ENCODE results near the gene ZNF155. TPM values are rescaled to one million over a fixed set of nuclear protein-coding genes. Genes with fewer than 3 reads are reported as not detected.

The ZNF155 gene
- not detected for total RNA-seq

DNA sequence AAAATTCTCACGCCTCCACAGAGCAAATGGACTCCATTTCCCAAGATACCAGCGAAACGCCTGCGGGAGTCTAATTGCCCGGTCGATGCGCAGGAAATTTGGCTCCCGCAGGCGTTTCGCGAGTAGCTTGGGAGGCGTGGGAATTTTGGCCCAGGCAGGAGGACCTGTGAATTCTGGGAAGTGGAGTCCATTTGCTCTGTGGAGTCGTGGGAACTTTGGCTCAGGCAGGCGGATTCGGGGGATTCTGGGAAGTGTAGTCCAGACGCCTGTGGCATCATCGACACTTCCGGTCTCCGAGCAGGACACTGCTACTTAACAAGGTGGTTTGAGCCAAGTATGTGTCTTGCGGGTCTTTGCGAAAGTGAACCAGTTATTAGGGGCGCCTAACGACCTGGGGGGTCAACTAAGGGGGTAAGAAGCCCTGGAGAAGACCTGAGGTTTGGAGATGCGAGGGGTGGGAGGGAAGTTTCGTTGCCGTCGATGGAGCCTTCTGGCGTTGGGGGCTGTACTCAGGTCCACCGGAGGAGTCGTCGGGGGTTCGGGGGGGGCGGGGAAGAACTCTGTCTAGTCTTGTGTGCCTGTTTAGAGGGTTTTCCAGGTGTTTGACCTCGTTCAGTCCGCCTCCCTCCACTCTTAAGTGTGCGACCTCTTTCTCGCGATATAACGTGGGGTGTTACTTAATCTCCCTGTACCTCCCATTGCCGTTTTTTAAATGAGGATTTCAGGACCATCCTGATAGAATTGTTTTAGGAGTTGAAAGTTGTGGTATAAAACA lies at the start of gene ZNF155:
Gene ZNF155 (plus strand): TSS at position 277 of the 775 bp plus-strand sequence. CDS start 4,356 bp downstream, outside the sequence.
- H3K9me3 ChIP-seq = peaks cover 19 to 50% of the 10 kb centered on the region in 2 donors
- TF ChIP-seq, protein P1, sequence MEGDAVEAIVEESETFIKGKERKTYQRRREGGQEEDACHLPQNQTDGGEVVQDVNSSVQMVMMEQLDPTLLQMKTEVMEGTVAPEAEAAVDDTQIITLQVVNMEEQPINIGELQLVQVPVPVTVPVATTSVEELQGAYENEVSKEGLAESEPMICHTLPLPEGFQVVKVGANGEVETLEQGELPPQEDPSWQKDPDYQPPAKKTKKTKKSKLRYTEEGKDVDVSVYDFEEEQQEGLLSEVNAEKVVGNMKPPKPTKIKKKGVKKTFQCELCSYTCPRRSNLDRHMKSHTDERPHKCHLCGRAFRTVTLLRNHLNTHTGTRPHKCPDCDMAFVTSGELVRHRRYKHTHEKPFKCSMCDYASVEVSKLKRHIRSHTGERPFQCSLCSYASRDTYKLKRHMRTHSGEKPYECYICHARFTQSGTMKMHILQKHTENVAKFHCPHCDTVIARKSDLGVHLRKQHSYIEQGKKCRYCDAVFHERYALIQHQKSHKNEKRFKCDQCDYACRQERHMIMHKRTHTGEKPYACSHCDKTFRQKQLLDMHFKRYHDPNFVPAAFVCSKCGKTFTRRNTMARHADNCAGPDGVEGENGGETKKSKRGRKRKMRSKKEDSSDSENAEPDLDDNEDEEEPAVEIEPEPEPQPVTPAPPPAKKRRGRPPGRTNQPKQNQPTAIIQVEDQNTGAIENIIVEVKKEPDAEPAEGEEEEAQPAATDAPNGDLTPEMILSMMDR (IDR thresholded peaks at IDR 0.05) = no peak

DNA sequence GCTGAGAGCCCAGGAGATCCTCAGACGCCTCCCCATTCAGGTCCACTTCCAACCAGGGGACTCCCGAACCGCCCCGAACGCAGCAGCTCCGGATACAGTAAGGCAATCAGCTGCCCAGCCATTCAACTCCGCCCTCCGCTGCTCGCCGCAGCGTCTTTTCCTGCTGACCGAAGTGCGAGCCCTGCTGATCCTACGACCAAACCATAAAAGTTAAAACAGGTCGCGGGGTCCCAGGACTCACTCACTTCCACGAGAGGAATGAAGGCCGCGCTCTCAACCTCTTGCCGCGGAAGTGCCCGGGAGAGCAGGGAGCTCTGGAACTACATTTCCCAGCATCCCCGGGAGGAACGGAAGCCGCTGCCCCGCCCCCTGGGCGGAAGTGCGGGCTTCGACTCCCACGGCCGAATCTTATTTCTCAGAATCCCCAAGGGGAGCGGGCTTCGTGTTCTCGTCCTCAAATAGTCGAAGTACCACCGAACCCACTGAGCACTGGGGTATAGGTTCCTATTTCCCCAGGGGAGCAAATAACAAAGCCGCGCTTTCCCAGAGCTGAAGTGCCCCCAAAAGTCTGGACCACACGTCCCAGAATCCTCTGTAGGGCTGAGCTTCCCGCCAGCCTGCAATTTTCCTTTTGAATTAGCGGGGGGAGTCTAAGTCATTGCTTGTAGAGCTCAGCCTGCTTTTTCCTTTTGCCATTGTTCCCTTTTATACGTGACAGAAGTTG lies 48.8 kb upstream of the ZNF155 start, which contains the start of gene ZNF45:
Gene ZNF45 (minus strand): TSS at position 298 of the 724 bp plus-strand sequence. CDS start 13,097 bp downstream, outside the sequence.
- H3K9me3 ChIP-seq = peaks cover 0 to 5% of the 10 kb centered on the region in 2 donors
- intact Hi-C loops (cut with DNase I) = loop anchor here (1.0 to 10.0 kb wide), 7 partner anchors 16 to 277 kb away; partner anchors contain the start of genes SMG9, ZNF155, ZNF221 and ZNF227

More for the DNA sequence above, at the start of gene ZNF155:
- Histone ChIP-seq H3K4me1 (peaks cover 0 to 4% of the 10 kb centered on the region in 2 donors), H3K27ac (peak within 1 kb of the TSS; percentile 72 to 81), H3K4me3 (peak within 1 kb of the TSS; percentile 74), H3K27me3 (no peaks in the 10 kb centered on the region), H3K36me3 (peaks cover 6 to 11% of the 10 kb centered on the region in 2 donors)
- intact Hi-C loops (cut with DNase I) = loop anchor here (1.0 to 10.0 kb wide), 5 partner anchors 18 to 321 kb away; partner anchors contain the start of genes ZNF225, ZNF230, ZNF235 and ZNF45
- DNase-seq (ENCODE audit: low spot score in 2 of 2) = peak; percentile 77 to 95

DNA sequence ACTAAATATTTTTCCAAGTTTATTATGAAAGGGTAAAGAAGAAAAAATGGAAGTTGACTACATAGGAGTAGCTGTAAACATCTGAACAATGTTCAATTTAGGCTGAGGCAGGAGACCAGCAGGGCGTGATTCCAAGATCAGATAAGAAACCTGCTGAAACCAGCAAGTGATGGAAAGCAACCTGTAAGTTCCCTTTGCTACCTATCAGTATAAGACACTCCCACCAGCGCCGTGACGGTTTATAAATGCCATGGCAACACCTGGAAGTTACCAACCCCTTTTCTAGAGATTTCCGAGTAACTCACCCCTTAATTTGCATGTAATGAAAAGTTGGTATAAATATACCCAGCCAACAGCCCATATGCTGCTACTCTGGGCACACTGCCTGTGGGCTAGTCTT lies 47.8 kb upstream of the ZNF155 start:
- H3K4me3 ChIP-seq = no peak overlapping the region
- H3K9me3 ChIP-seq = peaks cover 0 to 5% of the 10 kb centered on the region in 2 donors
- TF ChIP-seq, protein P1 (IDR thresholded peaks at IDR 0.05) = no peak
- peaks cover 4 to 16% of the 10 kb centered on the region in 2 donors for H3K4me1 ChIP-seq
- H3K27ac ChIP-seq = no peak overlapping the region
- H3K27me3 ChIP-seq = no peaks in the 10 kb centered on the region
- H3K36me3 ChIP-seq = peaks cover 17 to 22% of the 10 kb centered on the region in 2 donors
- DNase-seq (ENCODE audit: low spot score in 2 of 2) = no peak
- intact Hi-C loops (cut with DNase I) = loop anchor here (5.0 to 10.0 kb wide), 2 partner anchors 46 to 181 kb away; partner anchors contain the start of genes SMG9 and ZNF155

More for the DNA sequence above, 48.8 kb upstream of the ZNF155 start, which contains the start of gene ZNF45:
- H3K4me3 ChIP-seq = peak within 1 kb of the TSS; percentile 76 to 93
- TF ChIP-seq, protein P1 (IDR thresholded peaks at IDR 0.05) = no peak
- peak; percentile 60 to 95 for DNase-seq (ENCODE audit: low spot score in 2 of 2)
- H3K27ac ChIP-seq = peak within 1 kb of the TSS; percentile 77 to 82
- H3K36me3 ChIP-seq = peaks cover 28 to 32% of the 10 kb centered on the region in 2 donors
- peaks cover 4 to 16% of the 10 kb centered on the region in 2 donors for H3K4me1 ChIP-seq
- no peaks in the 10 kb centered on the region for H3K27me3 ChIP-seq

DNA sequence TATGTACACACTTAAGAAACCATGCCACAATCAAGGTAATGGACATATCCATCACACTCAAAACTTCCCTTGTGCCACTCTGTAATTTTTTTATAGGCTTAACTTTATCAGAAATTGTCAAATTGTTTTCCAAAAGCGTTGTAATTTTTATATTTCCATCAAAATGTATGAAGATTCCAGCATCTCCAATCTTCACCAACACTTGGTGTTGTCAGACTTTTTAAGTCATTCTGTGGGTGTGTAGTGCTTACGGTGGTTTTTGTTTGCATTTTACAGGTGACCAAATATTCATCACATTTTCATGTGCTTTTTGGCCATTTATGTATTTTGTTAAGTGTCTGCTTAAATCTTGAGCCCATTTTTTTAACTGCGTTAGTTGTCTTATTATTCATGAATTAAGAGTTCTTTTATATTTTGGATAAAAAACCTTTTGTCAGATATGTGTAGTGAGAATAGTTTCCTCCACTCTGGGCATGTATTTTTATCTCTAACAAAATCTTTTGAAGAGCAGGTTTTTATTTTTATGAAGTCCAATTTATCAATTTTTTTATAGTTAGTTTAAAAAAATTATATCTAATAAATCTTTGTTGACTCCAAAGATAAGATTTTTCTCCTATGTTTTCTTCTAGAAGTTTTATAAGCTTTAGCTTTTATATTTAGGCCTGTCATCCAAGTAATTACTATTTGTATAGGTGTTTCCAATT lies 44.3 kb upstream of the ZNF155 start:
- TF ChIP-seq, protein P1 (IDR thresholded peaks at IDR 0.05) = no peak
- no peak overlapping the region for H3K4me3 ChIP-seq
- no peaks in the 10 kb centered on the region for H3K27me3 ChIP-seq
- no peaks in the 10 kb centered on the region for H3K36me3 ChIP-seq
- DNase-seq (ENCODE audit: low spot score in 2 of 2) = no peak
- H3K4me1 ChIP-seq = no peaks in the 10 kb centered on the region
- intact Hi-C loops (cut with DNase I) = loop anchor here (5.0 to 10.0 kb wide), 2 partner anchors 43 to 185 kb away; partner anchors contain the start of genes SMG9 and ZNF155
- peaks cover 0 to 5% of the 10 kb centered on the region in 2 donors for H3K9me3 ChIP-seq
- no peak overlapping the region for H3K27ac ChIP-seq

DNA sequence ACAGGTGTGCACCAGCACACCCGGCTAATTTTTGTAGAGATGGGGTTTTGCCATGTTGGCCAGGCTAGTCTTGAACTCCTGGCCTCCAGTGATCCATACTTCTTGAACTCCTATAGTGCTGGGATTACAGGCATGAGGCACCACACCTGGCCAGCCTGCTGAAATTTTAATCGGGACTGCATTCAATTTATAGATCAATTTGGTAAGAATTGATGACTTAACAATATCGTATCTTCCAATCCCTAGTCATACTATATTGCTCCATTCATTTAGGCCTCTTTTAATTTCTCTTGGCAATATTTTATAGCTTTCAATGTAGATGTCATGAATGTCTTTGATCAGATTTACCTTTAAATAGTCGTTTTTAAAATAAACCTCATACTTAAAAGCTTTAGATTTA lies 43.3 kb upstream of the ZNF155 start:
- Histone ChIP-seq H3K4me1 (no peaks in the 10 kb centered on the region), H3K27me3 (no peaks in the 10 kb centered on the region), H3K4me3 (no peak overlapping the region), H3K36me3 (no peaks in the 10 kb centered on the region), H3K9me3 (peaks cover 0 to 5% of the 10 kb centered on the region in 2 donors), H3K27ac (no peak overlapping the region)
- no peak for DNase-seq (ENCODE audit: low spot score in 2 of 2)
- intact Hi-C loops (cut with DNase I) = no loop called here
- TF ChIP-seq, protein P1 (IDR thresholded peaks at IDR 0.05) = no peak
